Measurements from ENCODE around the gene FGGY.
"Not testable (repeated sequence)": the region's sequence is repeated elsewhere in the genome, so short reads cannot be mapped to it uniquely, and the experiment has no call there.

Gene FGGY

DNA sequence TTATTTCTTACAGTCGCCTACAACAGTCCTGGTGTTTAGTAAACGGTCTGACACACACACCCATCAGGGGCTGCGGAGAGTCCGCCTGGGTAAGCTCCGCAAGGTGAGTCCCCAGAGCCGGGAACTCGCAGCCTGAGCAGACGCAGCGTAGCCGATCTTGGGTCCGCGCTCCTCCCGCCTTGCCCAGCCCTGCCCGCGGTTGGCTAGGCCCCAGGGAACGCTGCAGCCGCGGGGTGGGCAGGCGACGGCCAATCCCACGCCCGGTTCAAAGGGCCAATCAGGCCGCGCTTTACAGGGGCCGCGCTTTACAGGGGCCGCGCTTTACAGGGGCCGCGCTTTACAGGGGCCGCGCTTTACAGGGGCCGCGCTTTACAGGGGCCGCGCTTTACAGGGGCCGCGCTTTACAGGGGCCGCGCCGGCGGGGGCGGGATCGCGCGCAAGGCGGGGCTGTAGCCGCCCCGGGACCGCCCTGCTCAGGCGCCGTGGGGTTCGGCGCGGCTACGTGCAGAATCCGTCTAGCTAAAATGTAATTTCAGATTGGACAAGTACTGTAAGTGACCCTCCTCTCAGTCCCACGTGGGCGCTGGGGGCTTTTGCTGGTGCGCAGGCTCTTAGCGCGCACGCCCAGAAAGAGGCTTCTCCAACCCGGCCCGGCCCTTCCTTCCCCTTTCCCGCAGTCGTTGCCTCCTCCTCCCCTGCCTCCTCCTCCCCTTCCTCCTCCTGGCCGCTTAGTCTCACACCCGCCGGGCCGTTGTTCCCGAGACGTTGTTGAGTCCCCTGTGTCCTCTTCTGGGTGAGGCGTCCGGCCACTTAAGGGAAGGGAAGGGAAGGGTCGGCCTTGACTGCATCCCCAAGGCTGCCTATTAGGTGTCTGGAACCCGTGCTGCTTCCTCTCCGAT, at the start of gene FGGY:
Gene FGGY, plus strand, starts transcription at position 737 of the 899 bp plus-strand sequence. CDS start 24,456 bp downstream, outside the sequence.
- peak; percentile 99 for DNase-seq (ENCODE audit: low read depth)

- no peak for DNase-seq (ENCODE audit: low read depth)
Measured at GRCh38 chr1:59248758-59249157, 48.1 kb upstream of the FGGY start.

DNA sequence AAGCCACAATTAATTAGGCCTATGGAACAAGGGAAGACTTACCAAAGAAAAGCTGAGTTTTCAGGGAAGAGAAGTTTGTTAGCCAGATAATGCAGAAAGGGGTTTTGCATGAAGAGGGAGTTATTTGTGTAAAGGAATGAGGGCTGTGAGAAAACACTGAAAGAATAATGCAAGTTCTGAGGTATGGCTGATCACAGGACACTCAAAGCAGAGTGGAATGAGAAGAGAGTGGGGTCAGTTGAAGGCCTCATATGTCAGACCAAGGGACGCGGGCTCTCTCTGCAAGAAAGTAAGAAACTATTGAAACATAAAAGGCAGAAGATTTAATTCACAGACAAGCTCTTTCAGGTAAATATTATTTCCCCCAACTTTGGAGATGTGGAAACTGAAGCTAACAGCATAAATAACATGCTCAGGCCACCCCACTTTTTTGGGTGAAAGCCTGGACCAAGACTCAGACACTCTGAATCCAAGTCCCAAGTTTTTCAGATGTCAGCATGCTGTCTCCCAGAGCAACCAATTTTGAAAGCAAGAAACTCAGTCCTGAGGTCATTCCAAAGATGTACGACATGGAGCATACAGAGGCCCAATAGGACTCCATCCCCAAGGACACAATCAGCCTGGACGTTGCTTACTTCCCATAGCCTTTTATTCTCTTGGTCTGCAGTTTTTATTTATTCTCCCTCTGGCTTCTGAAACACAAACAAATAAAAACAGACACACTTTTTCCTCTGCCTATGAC, 47.3 kb upstream of the FGGY start:
- no peak for DNase-seq (ENCODE audit: low read depth)

GRCh38 chr1:59251061-59251460, 45.8 kb upstream of the FGGY start:
- DNase-seq (ENCODE audit: low read depth): not testable (repeated sequence)

DNA sequence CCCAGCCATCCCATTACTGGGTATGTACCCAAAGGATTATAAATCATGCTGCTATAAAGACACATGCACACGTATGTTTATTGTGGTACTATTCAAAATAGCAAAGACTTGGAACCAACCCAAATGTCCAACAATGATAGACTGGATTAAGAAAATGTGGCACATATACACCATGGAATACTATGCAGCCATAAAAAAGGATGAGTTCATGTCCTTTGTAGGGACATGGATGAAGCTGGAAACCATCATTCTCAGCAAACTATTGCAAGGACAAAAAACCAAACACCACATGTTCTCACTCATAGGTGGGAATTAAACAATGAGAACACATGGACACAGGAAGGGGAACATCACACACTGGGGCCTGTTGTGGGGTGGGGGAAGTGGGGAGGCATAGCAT, 40.5 kb upstream of the FGGY start:
- DNase-seq (ENCODE audit: low read depth): not testable (repeated sequence)

- DNase-seq (ENCODE audit: low read depth): no peak
Measured at GRCh38 chr1:59258412-59259032, 38.4 kb upstream of the FGGY start.

GRCh38 chr1:59261537-59261936, 35.4 kb upstream of the FGGY start:
- DNase-seq (ENCODE audit: low read depth): no peak

- no peak for DNase-seq (ENCODE audit: low read depth)
Measured at GRCh38 chr1:59262631-59263030, 34.3 kb upstream of the FGGY start.

GRCh38 chr1:59263111-59263510, 33.8 kb upstream of the FGGY start:
- no peak for DNase-seq (ENCODE audit: low read depth)

GRCh38 chr1:59265622-59266021, 31.3 kb upstream of the FGGY start:
- DNase-seq (ENCODE audit: low read depth): peak; percentile 7

DNA sequence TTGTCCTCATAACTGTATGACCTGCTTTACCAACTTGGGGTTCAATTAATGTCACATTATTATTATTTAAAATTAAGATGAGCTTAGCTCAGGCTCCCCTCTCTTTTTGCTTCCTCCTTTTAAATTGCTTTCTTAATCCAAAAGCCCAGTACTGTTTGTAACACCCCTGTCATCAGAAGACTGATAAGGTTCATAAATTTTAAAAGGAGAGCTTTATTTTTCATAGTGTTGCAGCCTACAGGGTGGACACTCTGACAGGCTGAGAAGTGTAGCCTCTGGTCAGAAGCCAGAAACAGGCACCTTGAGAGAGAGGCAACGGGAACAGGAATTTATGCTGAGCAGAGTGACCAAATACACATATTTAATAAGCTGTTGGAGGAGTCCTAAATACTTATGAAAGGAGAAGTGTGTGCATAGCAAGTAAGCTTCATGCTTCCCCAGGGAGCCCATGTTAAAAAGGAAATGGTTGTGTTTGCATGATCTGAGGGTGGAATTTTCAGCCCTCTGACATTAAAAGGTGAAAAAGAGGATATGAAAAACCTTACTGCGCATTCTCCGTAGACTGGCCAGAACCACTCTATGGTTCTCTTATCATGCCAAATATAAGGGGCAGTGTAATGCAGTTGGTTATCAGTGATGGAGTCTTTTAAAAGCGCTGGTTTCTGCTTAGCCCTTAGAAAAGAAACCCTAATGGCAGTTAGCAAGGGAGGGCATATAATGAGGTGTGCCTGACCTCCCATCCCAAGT, 30.5 kb upstream of the FGGY start:
- no peak for DNase-seq (ENCODE audit: low read depth)

GRCh38 chr1:59266927-59267293, 30.0 kb upstream of the FGGY start:
- no peak for DNase-seq (ENCODE audit: low read depth)

DNA sequence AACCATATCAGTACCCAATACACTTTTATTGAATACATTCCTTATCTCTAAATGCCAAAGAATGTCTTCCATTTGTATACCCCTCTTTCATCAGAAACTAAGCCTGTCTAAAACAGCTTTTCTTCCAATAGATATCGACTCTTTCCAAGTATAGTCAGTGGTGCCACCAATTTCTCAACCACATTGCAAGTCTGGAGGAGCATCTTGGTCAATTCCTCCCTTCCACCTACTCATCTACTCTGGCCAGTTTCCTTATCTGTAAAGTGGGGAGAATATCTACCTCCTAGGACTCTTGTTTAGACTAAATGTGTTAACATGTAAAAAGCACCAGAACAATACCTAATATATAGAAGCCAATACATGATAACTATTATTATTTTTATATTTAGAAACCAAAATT, 28.5 kb upstream of the FGGY start:
- no peak for DNase-seq (ENCODE audit: low read depth)

DNA sequence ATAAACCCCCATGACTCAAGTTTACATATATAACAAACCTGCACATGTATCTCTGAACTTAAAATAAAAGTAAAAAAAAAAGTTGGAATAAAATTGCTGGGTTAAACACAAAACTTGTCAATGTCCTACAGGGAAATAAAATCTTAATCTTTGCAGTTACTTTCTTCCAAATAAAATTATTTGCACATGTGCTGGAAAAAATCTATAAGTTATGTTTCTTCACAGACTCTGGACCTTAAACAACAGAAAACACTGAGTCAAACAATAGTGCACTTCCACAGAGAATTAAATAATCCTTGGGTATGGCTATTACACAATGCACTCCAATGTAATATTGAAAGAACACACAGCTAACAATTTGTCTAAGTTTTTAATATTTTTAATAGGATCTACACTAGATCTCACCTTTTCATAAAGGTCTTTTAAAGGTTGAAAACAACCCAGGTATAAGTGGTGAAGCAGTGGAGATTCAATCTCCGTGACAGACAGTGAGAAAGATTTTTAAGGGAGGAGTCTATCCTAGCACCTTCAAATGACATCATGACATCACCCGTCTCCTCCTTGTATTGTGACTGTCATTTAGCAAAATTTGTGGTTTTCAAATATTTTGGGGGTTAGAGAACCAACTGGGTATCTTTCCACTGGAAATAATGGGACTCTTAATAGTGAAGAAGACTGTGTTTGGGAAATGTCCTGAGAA, 25.2 kb upstream of the FGGY start:
- no peak for DNase-seq (ENCODE audit: low read depth)

DNA sequence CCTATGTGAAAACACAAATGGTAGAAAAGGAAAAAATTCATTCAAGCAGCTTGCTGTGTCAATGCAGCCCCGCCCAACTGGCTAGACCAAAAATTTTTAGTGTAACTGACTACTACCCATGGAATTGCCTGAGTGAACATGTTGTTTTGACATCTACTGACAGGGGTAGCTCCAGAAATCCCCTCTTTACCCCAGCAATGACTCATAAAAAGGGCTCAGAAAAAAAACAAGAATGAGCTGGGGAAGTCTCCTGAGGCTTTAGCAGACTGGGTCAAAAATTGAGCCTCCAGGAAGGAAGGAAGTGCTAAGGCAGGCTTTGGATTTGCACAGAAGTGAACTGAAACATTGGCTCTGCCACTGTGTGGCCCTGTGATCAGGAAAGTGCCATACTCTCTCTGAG, 24.4 kb upstream of the FGGY start:
- no peak for DNase-seq (ENCODE audit: low read depth)

GRCh38 chr1:59276439-59276851, 20.4 kb upstream of the FGGY start:
- DNase-seq (ENCODE audit: low read depth): no peak

- DNase-seq (ENCODE audit: low read depth): no peak
Measured at GRCh38 chr1:59278780-59279354, 18.0 kb upstream of the FGGY start.

DNA sequence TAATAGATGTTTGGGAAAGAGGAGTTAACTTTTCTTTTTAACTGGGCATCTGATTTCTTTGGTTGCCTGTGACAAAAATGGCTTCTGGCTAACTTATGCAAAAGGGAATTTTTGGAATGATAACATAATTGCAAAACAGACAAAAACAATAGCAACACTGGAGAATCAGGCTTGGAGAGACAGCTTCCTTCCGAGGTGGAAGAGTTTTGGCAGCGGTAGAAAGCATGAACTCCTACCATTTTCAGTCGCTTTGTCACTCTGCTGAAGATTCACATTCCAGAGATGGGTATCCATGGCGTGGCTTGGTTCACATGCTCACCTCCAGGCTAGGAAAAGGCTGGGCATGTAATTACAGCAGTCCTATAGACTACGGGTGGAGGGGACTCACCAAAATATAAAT, 17.2 kb upstream of the FGGY start:
- no peak for DNase-seq (ENCODE audit: low read depth)

- DNase-seq (ENCODE audit: low read depth): no peak
Measured at GRCh38 chr1:59282951-59283350, 13.9 kb upstream of the FGGY start.

DNA sequence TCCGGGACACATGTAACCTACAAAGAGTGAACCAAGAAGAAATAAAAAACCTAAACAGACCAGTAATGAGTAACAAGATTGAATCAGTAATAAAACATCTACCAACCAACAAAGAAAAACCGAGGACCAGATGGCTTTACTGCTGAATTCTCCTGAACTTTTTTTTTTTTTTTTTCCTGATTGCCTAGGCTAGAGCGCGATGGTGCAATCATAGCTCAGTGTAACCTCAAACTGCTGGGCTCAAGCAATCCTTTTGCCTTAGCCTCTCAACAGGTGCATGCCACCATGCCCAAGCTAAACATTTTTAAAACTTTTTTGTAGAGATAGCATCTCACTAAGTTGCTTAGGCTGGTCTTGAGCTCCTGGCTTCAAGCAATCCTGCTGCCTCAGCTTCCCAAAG, 11.2 kb upstream of the FGGY start:
- no peak for DNase-seq (ENCODE audit: low read depth)

DNA sequence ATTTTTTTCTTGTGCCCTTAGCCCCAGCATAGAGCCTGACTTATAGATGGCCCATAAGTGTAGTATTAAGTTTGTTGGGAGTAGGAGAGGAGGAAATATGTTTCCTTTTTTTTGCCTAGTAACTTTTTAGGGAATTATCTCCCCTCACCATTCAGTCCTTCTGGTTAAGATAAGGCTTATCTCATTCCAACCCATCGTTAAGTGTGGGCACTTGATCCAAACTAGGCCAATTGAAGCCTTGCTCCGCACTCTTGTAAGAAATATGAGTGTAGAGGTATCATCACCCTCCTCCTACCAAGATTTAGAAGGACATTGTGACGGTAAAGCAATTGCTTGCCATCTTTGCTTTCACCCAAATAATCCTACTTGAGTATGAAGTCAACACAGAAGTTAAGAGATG, 8.8 kb upstream of the FGGY start:
- no peak for DNase-seq (ENCODE audit: low read depth)
